ENCODE results near the gene MGME1. TPM values are rescaled to one million over a fixed set of nuclear protein-coding genes. Genes with fewer than 3 reads are reported as not detected.

Gene MGME1
- total and polyA plus RNA-seq, 2 of the 13 experiments (the other 11 are each of a cell fraction or from before 2014, with no cell fraction given) = 36.7 to 66.6 TPM

DNA sequence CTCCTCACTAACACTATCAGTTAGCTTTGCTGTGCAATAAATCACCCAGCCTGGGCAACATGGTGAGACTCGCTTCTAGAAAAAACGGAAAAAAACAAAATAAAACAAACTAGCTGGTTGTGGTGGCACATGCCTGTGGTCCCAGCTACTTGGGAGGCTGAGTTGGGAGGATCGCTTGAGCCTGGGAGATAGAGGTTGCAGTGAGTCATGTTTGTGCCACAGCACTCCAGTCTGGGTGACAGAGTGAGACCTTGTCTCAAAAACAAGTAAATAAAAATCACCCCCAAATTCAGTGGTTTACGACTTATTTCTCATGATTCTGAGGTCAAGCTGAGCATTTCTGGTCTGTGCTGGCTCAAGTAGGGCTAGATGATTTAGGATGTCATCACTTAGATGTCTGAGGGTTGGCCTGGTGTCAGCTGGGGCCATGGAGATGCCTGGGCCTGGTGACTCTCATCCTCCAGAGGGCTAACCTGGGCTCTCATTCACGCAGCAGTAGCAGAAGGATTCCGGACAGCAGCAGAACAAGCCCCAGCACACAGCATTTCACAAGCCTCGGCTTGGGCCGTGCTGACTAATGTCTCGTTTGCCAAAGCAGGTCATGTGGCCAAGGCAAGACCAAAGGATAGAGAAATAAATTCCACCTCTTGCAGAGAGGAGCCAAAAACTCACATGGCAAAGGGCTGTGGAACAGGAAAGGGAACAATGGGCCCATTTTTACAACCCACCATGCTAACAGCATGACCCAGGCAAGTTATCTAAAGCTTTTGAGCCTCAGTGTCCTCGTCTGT, 32.5 kb downstream of the MGME1 start (continued):
- TF ChIP-seq TARDBP (CRISPR knock-in tag; IDR thresholded peaks at IDR 0.05) = no peak
- no peak for TF ChIP-seq IKZF1 (IDR thresholded peaks at IDR 0.05)
- peak; percentile 56; the same call in 1 of the 2 replicates for TF ChIP-seq NRL (CRISPR knock-in tag; IDR thresholded peaks at IDR 0.05; ENCODE audit: borderline replicate concordance)
- no peak for TF ChIP-seq ZKSCAN1 (IDR thresholded peaks at IDR 0.05; ENCODE audit: low read length)
- 0 out of 2 replicates have a peak, but pooled peaks have one; percentile 53 for TF ChIP-seq ZNF205 (CRISPR knock-in tag; IDR thresholded peaks at IDR 0.05)
- no peak for TF ChIP-seq SMARCC2 (IDR thresholded peaks at IDR 0.05)
- TF ChIP-seq ZNF17 (CRISPR knock-in tag; IDR thresholded peaks at IDR 0.05) = no peak
- TF ChIP-seq KAT7 (CRISPR knock-in tag; IDR thresholded peaks at IDR 0.05; ENCODE audit: borderline replicate concordance) = no peak
- TF ChIP-seq NAIF1 (CRISPR knock-in tag; IDR thresholded peaks at IDR 0.05; ENCODE audit: borderline replicate concordance) = no peak
- TF ChIP-seq ZNF225 (CRISPR knock-in tag; IDR thresholded peaks at IDR 0.05) = no peak
- TF ChIP-seq ETV5 (CRISPR knock-in tag; IDR thresholded peaks at IDR 0.05; ENCODE audit: borderline replicate concordance) = no peak; the same call in 1 of the 2 replicates
- TF ChIP-seq NBN (conservative IDR thresholded peaks at IDR 0.05) = no peak
- peak; percentile 56; the same call in 1 of the 2 replicates for TF ChIP-seq ZNF556 (CRISPR knock-in tag; IDR thresholded peaks at IDR 0.05; ENCODE audit: borderline replicate concordance)
- no peak for TF ChIP-seq ARNT2 (CRISPR knock-in tag; IDR thresholded peaks at IDR 0.05; ENCODE audit: low read depth)
- TF ChIP-seq ZNF569 (CRISPR knock-in tag; IDR thresholded peaks at IDR 0.05; ENCODE audit: borderline replicate concordance) = no peak
- TF ChIP-seq ZSCAN20 (CRISPR knock-in tag; IDR thresholded peaks at IDR 0.05; ENCODE audit: borderline replicate concordance) = no peak
- no peak for TF ChIP-seq MEIS1 (CRISPR knock-in tag; IDR thresholded peaks at IDR 0.05; ENCODE audit: borderline replicate concordance)
- TF ChIP-seq CHCHD3 (CRISPR knock-in tag; IDR thresholded peaks at IDR 0.05) = no peak
- TF ChIP-seq ZBTB7A (CRISPR knock-in tag; IDR thresholded peaks at IDR 0.05) = no peak
- TF ChIP-seq ZNF124 (CRISPR knock-in tag; IDR thresholded peaks at IDR 0.05) = no peak
- TF ChIP-seq, protein P1, sequence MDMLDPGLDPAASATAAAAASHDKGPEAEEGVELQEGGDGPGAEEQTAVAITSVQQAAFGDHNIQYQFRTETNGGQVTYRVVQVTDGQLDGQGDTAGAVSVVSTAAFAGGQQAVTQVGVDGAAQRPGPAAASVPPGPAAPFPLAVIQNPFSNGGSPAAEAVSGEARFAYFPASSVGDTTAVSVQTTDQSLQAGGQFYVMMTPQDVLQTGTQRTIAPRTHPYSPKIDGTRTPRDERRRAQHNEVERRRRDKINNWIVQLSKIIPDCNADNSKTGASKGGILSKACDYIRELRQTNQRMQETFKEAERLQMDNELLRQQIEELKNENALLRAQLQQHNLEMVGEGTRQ (IDR thresholded peaks at IDR 0.05; ENCODE audit: low read depth, low read length) = peak; percentile 83
- TF ChIP-seq, protein P1 (CRISPR knock-in tag; IDR thresholded peaks at IDR 0.05; ENCODE audit: borderline replicate concordance) = peak; percentile 77; the same call in 1 of the 2 replicates
- no peak for TF ChIP-seq ZNF746 (CRISPR knock-in tag; IDR thresholded peaks at IDR 0.05)
- no peak for TF ChIP-seq HNF4G (IDR thresholded peaks at IDR 0.05; ENCODE audit: borderline replicate concordance, low read depth, low read length)
- TF ChIP-seq HNF4G (CRISPR knock-in tag; IDR thresholded peaks at IDR 0.05; ENCODE audit: borderline replicate concordance, low read depth) = no peak
- TF ChIP-seq GPBP1L1 (CRISPR knock-in tag; IDR thresholded peaks at IDR 0.05) = no peak
- no peak for TF ChIP-seq MXD4 (CRISPR knock-in tag; IDR thresholded peaks at IDR 0.05)
- TF ChIP-seq PCBP2 (optimal IDR thresholded peaks at IDR 0.05; ENCODE audit: low read depth, low read length, poor library complexity, severe bottlenecking) = no peak
- TF ChIP-seq ZNF547 (CRISPR knock-in tag; IDR thresholded peaks at IDR 0.05) = no peak
- no peak for TF ChIP-seq KDM5A (IDR thresholded peaks at IDR 0.05; ENCODE audit: borderline replicate concordance, low read length)

Measured in HepG2 (cell line).